HepG2 (cell line): ENCODE results near the gene PDCD1LG2. TPM values are rescaled to one million over a fixed set of nuclear protein-coding genes. Genes with fewer than 3 reads are reported as not detected.

ENCODE experiments used
- ATAC-seq: fragments of 200-7000 bp; cut with Tn5 transposase; 3 replicates; pipeline ENCODE4 v1.9.1; 2020; ENCODE audit warnings: mild to moderate bottlenecking, moderate library complexity
- Bru-seq: library from RNA; stranded (reverse); fragments of 400-500 nt; gene quantifications from one replicate; lab custom pipeline; 2021; lab: Mats Ljungman, UMichigan
- BruChase-seq, 2 experiments: library from RNA; stranded (reverse); fragments of 400-500 nt; gene quantifications; one replicate each; lab custom pipeline; 2021; lab: Mats Ljungman, UMichigan
- BruUV-seq: library from RNA; stranded (reverse); fragments of 400-500 nt; replicated peaks from 2 replicates; lab custom pipeline; 2021; lab: Mats Ljungman, UMichigan
- CTCF ChIA-PET: fragments of 300-600 bp; formaldehyde crosslinking; extraction: SDS; loops from one replicate; lab custom pipeline; 2021; ENCODE audit warnings: low total read pairs, inconsistent platforms, low intra/inter-chr PET ratio; lab: Yijun Ruan, JAX
- POLR2A ChIA-PET: fragments of 350-600 bp; sonication (Branson Sonifier 250); formaldehyde crosslinking; loops from one replicate; lab custom pipeline; 2020; ENCODE audit warnings: antibody characterized with exemption, inconsistent platforms; lab: Yijun Ruan, JAX
- DNase-seq: peaks from one replicate; pipeline ENCODE4 v3.0.0-alpha.2; 2015; ENCODE audit warnings: low spot score
- FAIRE-seq: peaks from 3 replicates; lab custom pipeline; 2011; peaks lifted over from hg19 to GRCh38; lab: Jason Lieb, UNC
- H2AFZ ChIP-seq: one replicate; pipeline ENCODE4 v1.6.1; 2011; ENCODE audit warnings: low read length, inconsistent platforms
- H3K27ac ChIP-seq: fragments of 300-600 bp; 3 replicates; pipeline ENCODE4 v1.8.0; 2011; ENCODE audit warnings: mixed run types, mild to moderate bottlenecking, mixed read lengths, low read length, inconsistent platforms; ENCODE audit not compliant: insufficient read depth; ENCODE audit errors: extremely low read length
- H3K27me3 ChIP-seq, 2 experiments: fragments of 200-600 bp in 1 of 2; 2 replicates in 1 of 2; 3 replicates in 1 of 2; pipeline versions ENCODE4 v1.6.0 to v1.8.0; 2011; ENCODE audit warnings: low read length in 2 of 2, mild to moderate bottlenecking in 2 of 2, moderate library complexity in 2 of 2, inconsistent platforms in 1 of 2; ENCODE audit not compliant: insufficient read depth in 2 of 2, control insufficient read depth in 1 of 2
- H3K36me3 ChIP-seq, 2 experiments: fragments of 200-600 bp in 1 of 2; replicated peaks in 1 of 2; 2 replicates in 1 of 2; 3 replicates in 1 of 2; pipeline versions ENCODE4 v1.5.1 to v1.8.0; 2011; ENCODE audit warnings: low read length in 2 of 2, inconsistent platforms in 1 of 2; ENCODE audit not compliant: insufficient read depth in 2 of 2, control insufficient read depth in 1 of 2
- H3K4me1 ChIP-seq: 2 replicates; pipeline ENCODE4 v1.5.1; 2012; ENCODE audit warnings: low read length, inconsistent platforms; ENCODE audit not compliant: insufficient read depth
- H3K4me2 ChIP-seq: 2 replicates; pipeline ENCODE4 v1.6.0; 2011; ENCODE audit warnings: low read depth, low read length, inconsistent platforms
- H3K4me3 ChIP-seq, 3 experiments: fragments of 200-600 bp in 1 of 3; sonication (generic), shearing (Covaris generic) in 1 of 3; replicated peaks in 1 of 3; 2 replicates each; pipeline ENCODE4 v1.5.1; 2011 to 2016; ENCODE audit warnings: low read length in 3 of 3, inconsistent platforms in 2 of 3, low read depth in 2 of 3, mild to moderate bottlenecking in 2 of 3, control low read depth in 1 of 3, mixed read lengths in 1 of 3; ENCODE audit not compliant: insufficient read depth in 1 of 3
- H3K79me2 ChIP-seq: one replicate; pipeline ENCODE4 v1.6.1; 2011; ENCODE audit warnings: low read length, inconsistent platforms; ENCODE audit not compliant: insufficient read depth
- H3K9ac ChIP-seq: 2 replicates; pipeline ENCODE4 v1.6.0; 2011; ENCODE audit warnings: mild to moderate bottlenecking, low read depth, low read length, inconsistent platforms; ENCODE audit not compliant: insufficient read depth
- H3K9me3 ChIP-seq: 2 replicates; pipeline ENCODE4 v1.5.1; 2012; ENCODE audit warnings: mild to moderate bottlenecking, low read length
- H4K20me1 ChIP-seq: 2 replicates; pipeline ENCODE4 v1.6.0; 2011; ENCODE audit warnings: inconsistent platforms, mild to moderate bottlenecking, low read length, moderate library complexity; ENCODE audit not compliant: insufficient read depth
- ASH2L ChIP-seq: fragments of 300-600, 200-600 bp; sonication (generic); IDR thresholded peaks from 2 replicates; pipeline ENCODE4 v1.7.0; 2017; ENCODE audit warnings: low read depth, mild to moderate bottlenecking, moderate library complexity, mixed read lengths, low read length; ENCODE audit not compliant: insufficient read length
- FOSL2 ChIP-seq: sonication (generic); formaldehyde crosslinking; IDR thresholded peaks from 2 replicates; pipeline ENCODE4 v1.4.0; 2020; ENCODE audit warnings: missing genetic modification reagents
- FOXP1 ChIP-seq, 2 experiments: fragments of 450-650 bp in 1 of 2; IDR thresholded peaks; 2 replicates each; pipeline ENCODE4 v1.6.1; 2017 to 2018; ENCODE audit warnings: antibody characterized with exemption in 1 of 2
- GMEB2 ChIP-seq: IDR thresholded peaks from 2 replicates; pipeline ENCODE4 v1.6.1; 2016; ENCODE audit warnings: missing biosample characterization, missing genetic modification reagents, low read depth
- KDM2A ChIP-seq: sonication (generic); formaldehyde crosslinking; IDR thresholded peaks from 2 replicates; pipeline ENCODE4 v1.4.0; 2020; ENCODE audit warnings: low read depth, missing genetic modification reagents, borderline replicate concordance
- MAFK ChIP-seq, 2 experiments: IDR thresholded peaks in 1 of 2; conservative IDR thresholded peaks in 1 of 2; 2 replicates each; pipeline ENCODE4 v1.6.1; 2011; ENCODE audit warnings: improper control_type of control experiment in 2 of 2, low read length in 2 of 2
- PHF5A ChIP-seq: IDR thresholded peaks from one replicate; pipeline ENCODE4 v1.6.1; 2018; ENCODE audit warnings: low read depth, missing genetic modification reagents; ENCODE audit not compliant: unreplicated experiment
- SP4 ChIP-seq: sonication (generic); formaldehyde crosslinking; IDR thresholded peaks from 2 replicates; pipeline ENCODE4 v1.8.1; 2023; ENCODE audit warnings: mild to moderate bottlenecking, missing genetic modification reagents
- TP53 ChIP-seq: sonication (generic); formaldehyde crosslinking; conservative IDR thresholded peaks from 2 replicates; pipeline ENCODE4 v1.4.0; 2020; ENCODE audit warnings: missing genetic modification reagents
- ZC3H4 ChIP-seq: sonication (generic); formaldehyde crosslinking; IDR thresholded peaks from 2 replicates; pipeline ENCODE4 v1.4.0; 2020; ENCODE audit warnings: missing genetic modification reagents, borderline replicate concordance
- ZFP82 ChIP-seq: sonication (generic); formaldehyde crosslinking; IDR thresholded peaks from 2 replicates; pipeline ENCODE4 v1.5.1; 2020; ENCODE audit warnings: mild to moderate bottlenecking, missing genetic modification reagents, borderline replicate concordance
- ZNF367 ChIP-seq: sonication (generic); formaldehyde crosslinking; IDR thresholded peaks from 2 replicates; pipeline ENCODE4 v1.4.0; 2020; ENCODE audit warnings: missing genetic modification reagents, borderline replicate concordance
- ZNF549 ChIP-seq: sonication (generic); formaldehyde crosslinking; IDR thresholded peaks from 2 replicates; pipeline ENCODE4 v1.5.0; 2020; ENCODE audit warnings: missing genetic modification reagents
- ZNF556 ChIP-seq: sonication (generic); formaldehyde crosslinking; IDR thresholded peaks from 2 replicates; pipeline ENCODE4 v1.4.0; 2020; ENCODE audit warnings: mild to moderate bottlenecking, missing genetic modification reagents, borderline replicate concordance
- ZNF570 ChIP-seq: sonication (generic); formaldehyde crosslinking; IDR thresholded peaks from 2 replicates; pipeline ENCODE4 v1.4.0; 2020; ENCODE audit warnings: mild to moderate bottlenecking, missing genetic modification reagents, borderline replicate concordance
- ZNF720 ChIP-seq: sonication (generic); formaldehyde crosslinking; IDR thresholded peaks from 2 replicates; pipeline ENCODE4 v1.4.0; 2020; ENCODE audit warnings: missing genetic modification reagents
- ZSCAN31 ChIP-seq: sonication (generic); formaldehyde crosslinking; IDR thresholded peaks from 2 replicates; pipeline ENCODE4 v1.5.0; 2020; ENCODE audit warnings: low read depth, mild to moderate bottlenecking, missing genetic modification reagents
- WGBS: methylation state at CpG from one replicate; pipeline ENCODE4 v1.1.6; 2017; ENCODE audit warnings: low lambda C conversion rate; 5-methylcytosine and 5-hydroxymethylcytosine counted together
- in situ Hi-C: cut with HindIII; loops from 2 replicates; pipeline ENCODE4 v1.10.0; 2017; ENCODE audit warnings: low pct_unique_long_range_greater_than_20kb; ENCODE audit not compliant: extremely low pct_ligation_motif_present
- intact Hi-C: fragments of 100-400 bp; cut with micrococcal nuclease; formaldehyde crosslinking; loops from one replicate; pipeline ENCODE4 v1.10.0; 2022; ENCODE audit not compliant: unreplicated experiment
- long read RNA-seq, 2 experiments: library from RNA in 1 of 2; library from polyadenylated mRNA in 1 of 2; stranded (forward) in 1 of 2; unstranded in 1 of 2; transcript quantifications; one replicate each; pipeline ENCODE4 v2.0.0, GENCODE V29; 2019 to 2022
- polyA minus RNA-seq, 3 experiments: library from RNA; depleted of rRNA, polyadenylated mRNA; stranded (reverse); fragments of >200 nt; gene quantifications; 2 replicates each; pipeline ENCODE4 v1.2.3, GENCODE V29; 2011; ENCODE audit warnings: low replicate concordance in 1 of 3
- polyA plus RNA-seq, 8 experiments: library from polyadenylated mRNA; depleted of rRNA in 3 of 8; stranded (reverse) in 7 of 8; unstranded in 1 of 8; fragments of >200 nt; fragmentation: Illumina TruSeq in 4 of 8; extraction: Trizol in 4 of 8; gene quantifications; 2 replicates each; pipeline versions ENCODE4 v1.2.1 to v1.2.3, GENCODE V29; 2011 to 2016; ENCODE audit warnings: low read depth in 4 of 8, missing spikeins in 1 of 8, mixed read lengths in 1 of 8; ENCODE audit not compliant: insufficient read depth in 1 of 8
- total RNA-seq, 5 experiments: library from RNA; depleted of rRNA; stranded (reverse); fragments of >200 nt; fragmentation: Illumina TruSeq; extraction: Trizol; gene quantifications; 2 replicates each; pipeline ENCODE4 v1.2.3, GENCODE V29; 2016; ENCODE audit warnings: low read depth in 1 of 5
- TF ChIP-seq, protein P1 (sequence below): sonication (generic); formaldehyde crosslinking; IDR thresholded peaks from 2 replicates; pipeline ENCODE4 v1.4.0; 2020; ENCODE audit warnings: missing genetic modification reagents

Gene PDCD1LG2
- total RNA-seq (2016; rRNA removed; fragmentation: Illumina TruSeq; extraction: Trizol) (not detected in 2 replicates), polyA plus RNA-seq (2011; rRNA removed) (not detected in 2 replicates), polyA minus RNA-seq (2011; rRNA and poly(A)+ RNA removed; ENCODE audit: low replicate concordance) (0.07 TPM in 1 of 2 replicates, not detected in the other), Bru-seq, nascent RNA (percentile 5 among the genes with signal in this experiment), BruChase-seq, experiment 1, labeled RNA remaining after a 6-hour chase (percentile 7 among the genes with signal in this experiment), BruChase-seq, experiment 2, labeled RNA remaining after a 2-hour chase (percentile 10 among the genes with signal in this experiment)
- not detected in 2 replicates for total RNA-seq (2016; cell fraction: cytosol; rRNA removed; fragmentation: Illumina TruSeq; extraction: Trizol; ENCODE audit: low read depth)
- total RNA-seq (2016; cell fraction: insoluble cytoplasmic fraction; rRNA removed; fragmentation: Illumina TruSeq; extraction: Trizol), result not detected in 2 replicates
- total RNA-seq (2016; cell fraction: membrane; rRNA removed; fragmentation: Illumina TruSeq; extraction: Trizol), result not detected in 2 replicates
- not detected in 2 replicates for total RNA-seq (2016; cell fraction: nucleus; rRNA removed; fragmentation: Illumina TruSeq; extraction: Trizol)
- not detected in 2 replicates for polyA plus RNA-seq (2011; cell fraction: cytosol; rRNA removed)
- not detected in 2 replicates for polyA plus RNA-seq (2011; cell fraction: nucleus; rRNA removed)
- not detected in 2 replicates for polyA plus RNA-seq (2012)
- not detected in 2 replicates for polyA plus RNA-seq (2016; cell fraction: cytosol; fragmentation: Illumina TruSeq; extraction: Trizol; ENCODE audit: low read depth)
- not detected in 2 replicates for polyA plus RNA-seq (2016; cell fraction: insoluble cytoplasmic fraction; fragmentation: Illumina TruSeq; extraction: Trizol; ENCODE audit: low read depth)
- polyA plus RNA-seq (2016; cell fraction: membrane; fragmentation: Illumina TruSeq; extraction: Trizol; ENCODE audit: low read depth), result not detected in 2 replicates
- polyA plus RNA-seq (2016; cell fraction: nucleus; fragmentation: Illumina TruSeq; extraction: Trizol; ENCODE audit: insufficient read depth, low read depth), result not detected in 2 replicates
- not detected in 2 replicates for polyA minus RNA-seq (2011; cell fraction: cytosol; rRNA and poly(A)+ RNA removed)
- not detected in 2 replicates for polyA minus RNA-seq (2011; cell fraction: nucleus; rRNA and poly(A)+ RNA removed)
- long read RNA-seq, experiment 1, result 0 reads
- long read RNA-seq, experiment 2, result 0 reads

GRCh38 chr9:5510360-5510931, at the start of gene PDCD1LG2:
Gene PDCD1LG2, plus strand, starts transcription at chr9:5510531. Its CDS starts 12,016 bp downstream, at chr9:5522547.
- TF ChIP-seq, protein P1, sequence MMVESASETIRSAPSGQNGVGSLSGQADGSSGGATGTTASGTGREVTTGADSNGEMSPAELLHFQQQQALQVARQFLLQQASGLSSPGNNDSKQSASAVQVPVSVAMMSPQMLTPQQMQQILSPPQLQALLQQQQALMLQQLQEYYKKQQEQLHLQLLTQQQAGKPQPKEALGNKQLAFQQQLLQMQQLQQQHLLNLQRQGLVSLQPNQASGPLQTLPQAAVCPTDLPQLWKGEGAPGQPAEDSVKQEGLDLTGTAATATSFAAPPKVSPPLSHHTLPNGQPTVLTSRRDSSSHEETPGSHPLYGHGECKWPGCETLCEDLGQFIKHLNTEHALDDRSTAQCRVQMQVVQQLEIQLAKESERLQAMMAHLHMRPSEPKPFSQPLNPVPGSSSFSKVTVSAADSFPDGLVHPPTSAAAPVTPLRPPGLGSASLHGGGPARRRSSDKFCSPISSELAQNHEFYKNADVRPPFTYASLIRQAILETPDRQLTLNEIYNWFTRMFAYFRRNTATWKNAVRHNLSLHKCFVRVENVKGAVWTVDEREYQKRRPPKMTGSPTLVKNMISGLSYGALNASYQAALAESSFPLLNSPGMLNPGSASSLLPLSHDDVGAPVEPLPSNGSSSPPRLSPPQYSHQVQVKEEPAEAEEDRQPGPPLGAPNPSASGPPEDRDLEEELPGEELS (CRISPR knock-in tag), result no peak
- TF ChIP-seq TP53 (CRISPR knock-in tag), result no peak
- TF ChIP-seq PHF5A (CRISPR knock-in tag), result no peak
- no peak for TF ChIP-seq KDM2A (CRISPR knock-in tag)
- no peak for TF ChIP-seq SP4
- TF ChIP-seq ASH2L, result no peak
- TF ChIP-seq ZNF720 (CRISPR knock-in tag), result no peak
- no peak for TF ChIP-seq ZNF556 (CRISPR knock-in tag)
- TF ChIP-seq FOXP1 (IDR thresholded peaks at IDR 0.05), result no peak
- TF ChIP-seq FOXP1 (CRISPR knock-in tag; IDR thresholded peaks at IDR 0.05), result no peak
- TF ChIP-seq ZFP82 (CRISPR knock-in tag), result no peak
- no peak for TF ChIP-seq ZSCAN31 (CRISPR knock-in tag)
- no peak for TF ChIP-seq ZC3H4
- no peak for TF ChIP-seq ZNF570 (CRISPR knock-in tag)
- TF ChIP-seq ZNF549 (CRISPR knock-in tag), result no peak
- no peak for TF ChIP-seq GMEB2 (CRISPR knock-in tag)
- no peak for TF ChIP-seq MAFK (conservative IDR thresholded peaks at IDR 0.05 in 1 of 2, IDR thresholded peaks at IDR 0.05 in 1 of 2; ENCODE audit: low read length in 2 of 2)
- no peak for TF ChIP-seq ZNF367 (CRISPR knock-in tag)
- no peak for TF ChIP-seq FOSL2 (CRISPR knock-in tag)
- WGBS, result 24% methylated on average over 4 of the region's 4 CpGs
- Histone ChIP-seq H3K9ac (no peak within 1 kb of the TSS), H4K20me1 (no peaks in the 10 kb centered on the region), H3K9me3 (no peaks in the 10 kb centered on the region), H3K4me3 (no peak within 1 kb of the TSS), H3K27me3 (peaks cover 0 to 4% of the 10 kb centered on the region in 2 experiments; a peak in 1 of 5 replicates), H3K4me2 (no peak within 1 kb of the TSS), H3K79me2 (no peaks in the 10 kb centered on the region), H3K27ac (no peak within 1 kb of the TSS), H3K4me1 (no peaks in the 10 kb centered on the region), H3K36me3 (no peaks in the 10 kb centered on the region), H2AFZ (no peak within 1 kb of the TSS)
- in situ Hi-C loops (no loop called here), intact Hi-C loops (no loop called here)
- no peak for DNase-seq
- no peak for ATAC-seq
- no TSS peak for BruUV-seq
- ChIA-PET POLR2A (no interaction called here), CTCF (no interaction called here)
- FAIRE-seq, result no peak
